ENCODE measurements around the gene AP3D1.

- TF ChIP-seq CTCF (IDR thresholded peaks at IDR 0.05), result no peak
- TF ChIP-seq EP300 (IDR thresholded peaks at IDR 0.05; ENCODE audit: low read depth), result no peak
- no peak for TF ChIP-seq POLR2AphosphoS5 (IDR thresholded peaks at IDR 0.05)
These were observed 50.7 kb downstream of the AP3D1 start for GRCh38 chr19:2100719-2101061.

Data from transverse colon (tissue), 4 donors.